Tibial nerve (tissue), 3 donors: ENCODE data around the gene MPV17L.

Experiments
- CTCF ChIP-seq, 5 experiments: fragments of 200-600 bp in 3 of 5; fragments of 450-650 bp in 2 of 5; sonication (generic) in 3 of 5; IDR thresholded peaks; one replicate each; pipeline ENCODE4 v1.5.1; 2016 to 2019; ENCODE audit warnings: antibody characterized with exemption in 5 of 5, mild to moderate bottlenecking in 3 of 5, moderate library complexity in 2 of 5
- POLR2A ChIP-seq, 2 donors: fragments of 450-650 bp; IDR thresholded peaks; one replicate each; pipeline ENCODE4 v1.6.1; 2017; ENCODE audit warnings: antibody characterized with exemption in 2 of 2, mild to moderate bottlenecking in 2 of 2, moderate library complexity in 2 of 2

- no peak for TF ChIP-seq CTCF (IDR thresholded peaks at IDR 0.05)
- no peak for TF ChIP-seq POLR2A (IDR thresholded peaks at IDR 0.05)
Observed at GRCh38 chr16:15426796-15427195, 31.2 kb downstream of the MPV17L start.
